Lower leg skin (tissue), 3 donors: ENCODE data around the gene WNT1.

Source experiments
- POLR2A ChIP-seq, 2 donors: fragments of 450-650 bp; IDR thresholded peaks; one replicate each; pipeline ENCODE4 v1.6.1; 2016 to 2017; ENCODE audit warnings: antibody characterized with exemption in 2 of 2, mild to moderate bottlenecking in 1 of 2, moderate library complexity in 1 of 2
- TF ChIP-seq, protein P1 (sequence below), 3 donors: fragments of 450-650 bp; IDR thresholded peaks; one replicate each; pipeline ENCODE4 v1.5.1; 2016; ENCODE audit warnings: antibody characterized with exemption in 3 of 3, mild to moderate bottlenecking in 3 of 3, moderate library complexity in 2 of 3

DNA sequence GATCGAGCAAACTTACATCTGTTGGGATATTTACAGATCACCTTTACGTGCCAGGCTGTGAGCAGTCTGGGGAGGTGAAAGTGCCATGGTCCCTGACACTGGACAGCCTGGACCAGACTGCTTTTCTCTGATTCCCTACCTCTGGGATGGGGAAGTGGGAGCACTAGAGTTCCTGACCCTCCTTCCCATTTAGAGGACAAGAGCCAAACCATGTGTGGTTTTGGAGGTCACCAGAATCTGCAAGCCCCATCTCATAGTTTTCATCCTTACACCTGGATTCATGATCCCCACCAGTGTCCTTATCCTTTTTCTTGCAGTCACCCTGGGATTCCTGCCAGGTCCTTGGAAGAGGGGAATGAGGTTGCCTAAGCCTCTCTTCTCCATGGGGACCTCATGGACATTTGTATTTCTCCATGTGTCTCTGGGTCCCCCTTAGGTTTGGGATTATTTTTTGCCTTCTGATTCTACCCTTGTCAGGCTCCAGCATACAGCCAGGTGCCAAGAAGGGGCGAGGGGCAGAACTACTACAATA lies 5.1 kb upstream of the WNT1 start:
- TF ChIP-seq, protein P1, sequence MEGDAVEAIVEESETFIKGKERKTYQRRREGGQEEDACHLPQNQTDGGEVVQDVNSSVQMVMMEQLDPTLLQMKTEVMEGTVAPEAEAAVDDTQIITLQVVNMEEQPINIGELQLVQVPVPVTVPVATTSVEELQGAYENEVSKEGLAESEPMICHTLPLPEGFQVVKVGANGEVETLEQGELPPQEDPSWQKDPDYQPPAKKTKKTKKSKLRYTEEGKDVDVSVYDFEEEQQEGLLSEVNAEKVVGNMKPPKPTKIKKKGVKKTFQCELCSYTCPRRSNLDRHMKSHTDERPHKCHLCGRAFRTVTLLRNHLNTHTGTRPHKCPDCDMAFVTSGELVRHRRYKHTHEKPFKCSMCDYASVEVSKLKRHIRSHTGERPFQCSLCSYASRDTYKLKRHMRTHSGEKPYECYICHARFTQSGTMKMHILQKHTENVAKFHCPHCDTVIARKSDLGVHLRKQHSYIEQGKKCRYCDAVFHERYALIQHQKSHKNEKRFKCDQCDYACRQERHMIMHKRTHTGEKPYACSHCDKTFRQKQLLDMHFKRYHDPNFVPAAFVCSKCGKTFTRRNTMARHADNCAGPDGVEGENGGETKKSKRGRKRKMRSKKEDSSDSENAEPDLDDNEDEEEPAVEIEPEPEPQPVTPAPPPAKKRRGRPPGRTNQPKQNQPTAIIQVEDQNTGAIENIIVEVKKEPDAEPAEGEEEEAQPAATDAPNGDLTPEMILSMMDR (IDR thresholded peaks at IDR 0.05), result no peak
- no peak for TF ChIP-seq POLR2A (IDR thresholded peaks at IDR 0.05)
